DMS53 treated with DMSO at 0.1 percent for 48 hours (cell line): Measurements from ENCODE around the gene TRIP6.
"Not testable (repeated sequence)": the region's sequence is repeated elsewhere in the genome, so short reads cannot be mapped to it uniquely, and the experiment has no call there.

ENCODE experiments used
- DNase-seq: peaks from one replicate; lab custom pipeline; 2025; ENCODE audit not compliant: unreplicated experiment; lab: John Stamatoyannopoulos, UW

TRIP6 gene

GRCh38 chr7:100910443-100910842 lies 43.3 kb downstream of the TRIP6 start:
- DNase-seq, result not testable (repeated sequence)

- DNase-seq, result no peak
Observed at GRCh38 chr7:100911484-100911883, 44.3 kb downstream of the TRIP6 start.

GRCh38 chr7:100914208-100914878 lies 47.2 kb downstream of the TRIP6 start:
- no peak for DNase-seq

- no peak for DNase-seq
Observed at GRCh38 chr7:100914879-100915447, 47.8 kb downstream of the TRIP6 start.

- DNase-seq, result not testable (repeated sequence)
Observed at GRCh38 chr7:100919335-100919734, 52.1 kb downstream of the TRIP6 start.

- DNase-seq, result not testable (repeated sequence)
Observed at GRCh38 chr7:100919779-100920437, 52.7 kb downstream of the TRIP6 start.

- no peak for DNase-seq
Observed at GRCh38 chr7:100921039-100921438, 53.9 kb downstream of the TRIP6 start.
